HepG2 (cell line): Measurements from ENCODE around the gene TLL2.

Experiments
- CTCF ChIP-seq: sonication (generic); formaldehyde crosslinking; IDR thresholded peaks from 2 replicates; pipeline ENCODE4 v1.5.0; 2020; ENCODE audit warnings: mild to moderate bottlenecking, missing genetic modification reagents, moderate library complexity
- MAX ChIP-seq: IDR thresholded peaks from 2 replicates; pipeline ENCODE4 v1.6.1; 2012; ENCODE audit warnings: inconsistent platforms
- RNF2 ChIP-seq: fragments of 450-650 bp; conservative IDR thresholded peaks from 2 replicates; pipeline ENCODE4 v1.6.1; 2016; ENCODE audit warnings: low read depth
- SRSF9 ChIP-seq: fragments of 200-400 bp; formaldehyde crosslinking; IDR thresholded peaks from 2 replicates; pipeline ENCODE4 v1.6.1; 2018; ENCODE audit warnings: borderline replicate concordance, mild to moderate bottlenecking, low read depth, low read length; ENCODE audit not compliant: insufficient read depth, poor library complexity, severe bottlenecking
- ZNF24 ChIP-seq: fragments of 450-650 bp; IDR thresholded peaks from 2 replicates; pipeline ENCODE4 v1.6.1; 2017; ENCODE audit warnings: antibody characterized with exemption, mild to moderate bottlenecking

GRCh38 chr10:96345222-96345621, 168.5 kb downstream of the TLL2 start:
- TF ChIP-seq ZNF24 (no peak), RNF2 (no peak), SRSF9 (no peak), MAX (no peak), CTCF (CRISPR knock-in tag) (no peak)
